Keratinocyte (primary cell): Measurements from ENCODE around the gene PSMB2.

Experiments used
- EZH2 ChIP-seq: IDR thresholded peaks from one replicate; pipeline ENCODE4 v1.6.1; 2012; ENCODE audit warnings: inconsistent platforms, mild to moderate bottlenecking, low read length, moderate library complexity
- TF ChIP-seq, protein P1 (sequence below), 3 experiments: IDR thresholded peaks in 1 of 3; conservative IDR thresholded peaks in 1 of 3; optimal IDR thresholded peaks in 1 of 3; 2 replicates in 2 of 3; 3 replicates in 1 of 3; pipeline versions ENCODE3 to v1.5.1; 2011; ENCODE audit warnings: low read length in 3 of 3, mild to moderate bottlenecking in 3 of 3, moderate library complexity in 2 of 3, control low read depth in 1 of 3, inconsistent platforms in 1 of 3; ENCODE audit not compliant: insufficient read depth in 2 of 3; ENCODE audit errors: extremely low read depth in 1 of 3

DNA sequence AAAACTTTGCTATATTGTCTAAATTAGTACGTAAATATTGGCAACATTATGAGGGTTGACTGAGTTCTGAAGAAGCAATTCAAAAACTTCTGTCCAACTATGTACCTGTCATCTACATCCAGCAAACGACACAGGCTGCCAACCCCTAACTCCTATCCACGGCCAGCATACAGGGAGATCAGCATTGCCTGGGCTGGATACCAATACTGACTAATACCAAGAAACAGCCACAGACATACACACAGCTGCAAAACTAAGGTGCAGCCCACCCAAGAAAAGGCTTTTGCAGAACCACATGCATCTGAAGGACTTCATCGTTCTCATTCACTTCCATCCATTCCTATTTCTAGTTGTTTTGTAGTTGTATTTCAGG lies 86.1 kb downstream of the PSMB2 start:
- TF ChIP-seq, protein P1, sequence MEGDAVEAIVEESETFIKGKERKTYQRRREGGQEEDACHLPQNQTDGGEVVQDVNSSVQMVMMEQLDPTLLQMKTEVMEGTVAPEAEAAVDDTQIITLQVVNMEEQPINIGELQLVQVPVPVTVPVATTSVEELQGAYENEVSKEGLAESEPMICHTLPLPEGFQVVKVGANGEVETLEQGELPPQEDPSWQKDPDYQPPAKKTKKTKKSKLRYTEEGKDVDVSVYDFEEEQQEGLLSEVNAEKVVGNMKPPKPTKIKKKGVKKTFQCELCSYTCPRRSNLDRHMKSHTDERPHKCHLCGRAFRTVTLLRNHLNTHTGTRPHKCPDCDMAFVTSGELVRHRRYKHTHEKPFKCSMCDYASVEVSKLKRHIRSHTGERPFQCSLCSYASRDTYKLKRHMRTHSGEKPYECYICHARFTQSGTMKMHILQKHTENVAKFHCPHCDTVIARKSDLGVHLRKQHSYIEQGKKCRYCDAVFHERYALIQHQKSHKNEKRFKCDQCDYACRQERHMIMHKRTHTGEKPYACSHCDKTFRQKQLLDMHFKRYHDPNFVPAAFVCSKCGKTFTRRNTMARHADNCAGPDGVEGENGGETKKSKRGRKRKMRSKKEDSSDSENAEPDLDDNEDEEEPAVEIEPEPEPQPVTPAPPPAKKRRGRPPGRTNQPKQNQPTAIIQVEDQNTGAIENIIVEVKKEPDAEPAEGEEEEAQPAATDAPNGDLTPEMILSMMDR (optimal IDR thresholded peaks at IDR 0.05 in 1 of 3, IDR thresholded peaks at IDR 0.05 in 1 of 3, conservative IDR thresholded peaks at IDR 0.05 in 1 of 3; ENCODE audit: extremely low read depth in 1 of 3, insufficient read depth in 2 of 3, low read length in 3 of 3), result no peak
- no peak for TF ChIP-seq EZH2
